ENCODE data around the gene TRIB2. TPM values are rescaled to one million over a fixed set of nuclear protein-coding genes. Genes with fewer than 3 reads are reported as not detected.

The TRIB2 gene
- total RNA-seq, 1 experiment from 2014 or later, result 100.0 TPM

DNA sequence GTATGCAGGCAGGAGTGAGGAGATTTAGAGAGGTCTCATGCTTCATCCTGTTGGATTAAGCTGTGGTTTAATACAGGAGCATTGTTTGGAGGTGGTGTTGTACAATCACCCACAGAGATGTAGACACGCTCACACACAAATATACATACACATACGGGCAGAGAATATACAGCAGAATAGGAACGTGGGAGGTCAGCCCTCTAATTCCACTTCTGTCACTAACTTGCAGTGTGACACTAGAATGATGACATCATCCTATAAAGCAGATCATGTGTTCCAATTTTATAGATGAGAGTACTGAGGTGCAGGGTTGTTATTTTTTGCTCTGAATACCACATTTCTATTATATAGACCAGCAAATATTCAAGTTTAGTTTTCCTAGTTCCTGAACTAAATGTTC, 54.4 kb downstream of the TRIB2 start:
- intact Hi-C loops (cut with micrococcal nuclease; ENCODE audit: unreplicated experiment), result loop anchor here (5.0 kb wide), 1 partner anchor 161 kb away; no protein-coding TSS in a partner anchor
- DNase-seq (ENCODE audit: low spot score), result no peak
- H3K4me1 ChIP-seq (ENCODE audit: insufficient read depth, low read length, poor library complexity, severe bottlenecking), result peaks cover 23% of the 10 kb centered on the region
- POLR2A ChIA-PET (ENCODE audit: low non-redundant PET), result no interaction called here
- H3K36me3 ChIP-seq (ENCODE audit: insufficient read depth, low read length, poor library complexity, severe bottlenecking), result no peaks in the 10 kb centered on the region
- no peak overlapping the region for H3K27ac ChIP-seq (ENCODE audit: low read depth, low read length, poor library complexity, severe bottlenecking)
- no peak for TF ChIP-seq EZH2 (IDR thresholded peaks at IDR 0.05; ENCODE audit: borderline replicate concordance, low read depth, low read length, poor library complexity, severe bottlenecking)
- TF ChIP-seq, protein P1, sequence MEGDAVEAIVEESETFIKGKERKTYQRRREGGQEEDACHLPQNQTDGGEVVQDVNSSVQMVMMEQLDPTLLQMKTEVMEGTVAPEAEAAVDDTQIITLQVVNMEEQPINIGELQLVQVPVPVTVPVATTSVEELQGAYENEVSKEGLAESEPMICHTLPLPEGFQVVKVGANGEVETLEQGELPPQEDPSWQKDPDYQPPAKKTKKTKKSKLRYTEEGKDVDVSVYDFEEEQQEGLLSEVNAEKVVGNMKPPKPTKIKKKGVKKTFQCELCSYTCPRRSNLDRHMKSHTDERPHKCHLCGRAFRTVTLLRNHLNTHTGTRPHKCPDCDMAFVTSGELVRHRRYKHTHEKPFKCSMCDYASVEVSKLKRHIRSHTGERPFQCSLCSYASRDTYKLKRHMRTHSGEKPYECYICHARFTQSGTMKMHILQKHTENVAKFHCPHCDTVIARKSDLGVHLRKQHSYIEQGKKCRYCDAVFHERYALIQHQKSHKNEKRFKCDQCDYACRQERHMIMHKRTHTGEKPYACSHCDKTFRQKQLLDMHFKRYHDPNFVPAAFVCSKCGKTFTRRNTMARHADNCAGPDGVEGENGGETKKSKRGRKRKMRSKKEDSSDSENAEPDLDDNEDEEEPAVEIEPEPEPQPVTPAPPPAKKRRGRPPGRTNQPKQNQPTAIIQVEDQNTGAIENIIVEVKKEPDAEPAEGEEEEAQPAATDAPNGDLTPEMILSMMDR (conservative IDR thresholded peaks at IDR 0.05; ENCODE audit: low read depth, low read length), result no peak
- peaks cover 36% of the 10 kb centered on the region for H3K27me3 ChIP-seq (replicated peaks; ENCODE audit: insufficient read depth, low read depth, low read length, poor library complexity)
- H3K4me3 ChIP-seq (ENCODE audit: low read depth, low read length, poor library complexity, severe bottlenecking), result no peak overlapping the region
- no peaks in the 10 kb centered on the region for H3K9me3 ChIP-seq (ENCODE audit: low read depth, low read length, poor library complexity, severe bottlenecking)
- BruUV-seq (replicated peaks), result no TSS peak
- CTCF ChIA-PET, result no interaction called here

DNA sequence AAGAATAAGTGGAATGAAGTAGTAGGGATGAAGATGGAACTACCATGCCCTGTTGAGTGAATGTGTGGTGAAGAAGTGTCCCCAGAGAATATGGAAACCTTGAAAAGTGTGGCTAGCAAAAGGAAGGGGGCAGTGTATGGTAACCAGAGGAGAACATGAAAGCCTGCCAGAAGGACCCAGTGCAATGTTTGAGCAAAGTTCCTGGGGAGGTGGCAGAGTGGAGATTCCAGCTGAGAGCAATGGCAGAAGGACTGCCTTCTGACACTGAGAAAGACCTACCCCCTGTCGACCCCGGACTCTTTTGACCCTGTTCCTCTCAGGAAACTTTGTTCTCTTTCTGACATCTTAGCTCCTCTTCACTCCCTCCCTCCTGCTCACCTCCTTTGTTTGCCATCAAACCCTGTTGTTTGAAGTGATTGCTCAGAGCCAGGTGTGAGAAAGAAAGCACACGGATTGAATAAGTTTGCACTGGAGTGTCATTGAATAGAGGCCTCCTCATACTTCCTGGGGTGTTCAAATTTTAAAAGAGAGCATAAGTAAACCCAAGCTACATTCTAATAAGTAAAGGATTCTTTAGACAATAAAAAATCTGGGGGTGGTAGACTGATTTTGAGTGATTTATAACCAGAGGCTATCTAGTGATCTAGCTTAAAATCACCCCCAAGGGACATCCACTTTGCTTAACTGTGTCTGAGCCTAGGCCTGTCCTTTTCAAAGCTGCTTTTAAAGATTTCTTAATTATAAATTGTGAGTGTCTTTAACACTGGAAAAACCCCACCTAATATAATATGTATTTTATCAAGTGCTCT, 57.1 kb downstream of the TRIB2 start:
- Histone ChIP-seq H3K27me3 (replicated peaks; ENCODE audit: insufficient read depth, low read depth, low read length, poor library complexity) (peaks cover 24% of the 10 kb centered on the region), H3K4me3 (ENCODE audit: low read depth, low read length, poor library complexity, severe bottlenecking) (no peak overlapping the region), H3K9me3 (ENCODE audit: low read depth, low read length, poor library complexity, severe bottlenecking) (no peaks in the 10 kb centered on the region), H3K4me1 (ENCODE audit: insufficient read depth, low read length, poor library complexity, severe bottlenecking) (peaks cover 41% of the 10 kb centered on the region), H3K27ac (ENCODE audit: low read depth, low read length, poor library complexity, severe bottlenecking) (no peak overlapping the region), H3K36me3 (ENCODE audit: insufficient read depth, low read length, poor library complexity, severe bottlenecking) (no peaks in the 10 kb centered on the region)
- CTCF ChIA-PET, result interaction anchor here (0.6 to 1.0 kb wide), 2 partner anchors 45 to 56 kb away, joined by 3 read pairs; no protein-coding TSS in a partner anchor
- peak; percentile 85 for DNase-seq (ENCODE audit: low spot score)
- TF ChIP-seq, protein P1 (conservative IDR thresholded peaks at IDR 0.05; ENCODE audit: low read depth, low read length), result peak; percentile 37
- no peak for TF ChIP-seq EZH2 (IDR thresholded peaks at IDR 0.05; ENCODE audit: borderline replicate concordance, low read depth, low read length, poor library complexity, severe bottlenecking)
- POLR2A ChIA-PET (ENCODE audit: low non-redundant PET), result no interaction called here
- intact Hi-C loops (cut with micrococcal nuclease; ENCODE audit: unreplicated experiment), result loop anchor here (5.0 kb wide), 1 partner anchor 159 kb away; no protein-coding TSS in a partner anchor
- no TSS peak for BruUV-seq (replicated peaks)

DNA sequence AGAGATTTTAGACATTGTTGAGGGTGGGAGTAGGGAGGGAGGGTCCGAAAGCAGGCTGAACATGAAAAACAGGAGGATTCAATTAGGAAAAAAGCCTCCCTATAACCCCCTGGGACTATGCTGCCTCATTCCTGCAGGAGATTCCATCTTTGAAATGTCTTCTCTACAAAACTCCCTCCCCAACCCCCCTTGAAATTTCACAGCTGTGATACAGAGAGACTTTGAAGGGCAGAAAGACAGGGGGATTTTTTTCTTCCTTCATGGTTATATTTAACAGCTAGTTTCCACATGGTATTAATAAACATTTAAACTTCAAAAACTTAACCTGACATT, 57.6 kb downstream of the TRIB2 start:
- H3K4me1 ChIP-seq (ENCODE audit: insufficient read depth, low read length, poor library complexity, severe bottlenecking), result peaks cover 46% of the 10 kb centered on the region
- TF ChIP-seq, protein P1 (conservative IDR thresholded peaks at IDR 0.05; ENCODE audit: low read depth, low read length), result no peak
- no peak for TF ChIP-seq EZH2 (IDR thresholded peaks at IDR 0.05; ENCODE audit: borderline replicate concordance, low read depth, low read length, poor library complexity, severe bottlenecking)
- CTCF ChIA-PET, result interaction anchor here (0.6 to 1.0 kb wide), 3 partner anchors 19 to 57 kb away, joined by 3 to 8 read pairs (median 3); no protein-coding TSS in a partner anchor

More for the DNA sequence above, 57.6 kb downstream of the TRIB2 start:
- no peak overlapping the region for H3K4me3 ChIP-seq (ENCODE audit: low read depth, low read length, poor library complexity, severe bottlenecking)
- H3K36me3 ChIP-seq (ENCODE audit: insufficient read depth, low read length, poor library complexity, severe bottlenecking), result no peaks in the 10 kb centered on the region
- no peaks in the 10 kb centered on the region for H3K9me3 ChIP-seq (ENCODE audit: low read depth, low read length, poor library complexity, severe bottlenecking)
- no peak overlapping the region for H3K27ac ChIP-seq (ENCODE audit: low read depth, low read length, poor library complexity, severe bottlenecking)
- no TSS peak for BruUV-seq (replicated peaks)
- POLR2A ChIA-PET (ENCODE audit: low non-redundant PET), result no interaction called here
- intact Hi-C loops (cut with micrococcal nuclease; ENCODE audit: unreplicated experiment), result loop anchor here (5.0 kb wide), 1 partner anchor 158 kb away; no protein-coding TSS in a partner anchor
- peaks cover 18% of the 10 kb centered on the region for H3K27me3 ChIP-seq (replicated peaks; ENCODE audit: insufficient read depth, low read depth, low read length, poor library complexity)
- peak; percentile 89 for DNase-seq (ENCODE audit: low spot score)
